WTC11 (cell line): ENCODE data around the gene FAM9A. TPM values are rescaled to one million over a fixed set of nuclear protein-coding genes. Genes with fewer than 3 reads are reported as not detected.

Source experiments
- ATAC-seq: fragments of 200-7000 bp; cut with Tn5 transposase; 2 replicates; pipeline ENCODE4 v1.10.0; 2021; ENCODE audit warnings: mild to moderate bottlenecking, moderate library complexity
- CTCF ChIA-PET: fragments of 300-600 bp; sonication (Branson Sonifier 250); formaldehyde crosslinking; loops from one replicate; lab custom pipeline; 2021; ENCODE audit warnings: antibody characterized with exemption; lab: Charles Lee
- POLR2A ChIA-PET: fragments of 350-600 bp; sonication (Branson Sonifier 250); formaldehyde crosslinking; loops from one replicate; lab custom pipeline; 2021; ENCODE audit warnings: antibody characterized with exemption; lab: Charles Lee
- DNase-seq: peaks from one replicate; pipeline ENCODE4 v3.0.0; 2021; ENCODE audit warnings: low spot score
- H3K27ac Mint-ChIP-seq: 2 replicates; pipeline ENCODE4 v1.8.0; 2021; ENCODE audit warnings: mixed read lengths
- H3K27me3 Mint-ChIP-seq: 2 replicates; pipeline ENCODE4 v1.8.0; 2021; ENCODE audit warnings: low read depth, mild to moderate bottlenecking, moderate library complexity, mixed read lengths
- H3K36me3 Mint-ChIP-seq: 2 replicates; pipeline ENCODE4 v1.8.0; 2021; ENCODE audit warnings: mixed read lengths
- H3K4me1 Mint-ChIP-seq: 2 replicates; pipeline ENCODE4 v1.8.0; 2022; ENCODE audit warnings: mixed read lengths
- H3K4me3 Mint-ChIP-seq: 2 replicates; pipeline ENCODE4 v1.8.0; 2021; ENCODE audit warnings: mild to moderate bottlenecking, moderate library complexity, mixed read lengths
- H3K9me3 Mint-ChIP-seq: 2 replicates; pipeline ENCODE4 v1.8.0; 2021; ENCODE audit warnings: mixed read lengths
- AR ChIP-seq: fragments of 250-450 bp; sonication (Bioruptor Pico); IDR thresholded peaks from 2 replicates; pipeline ENCODE4 v1.9.0; 2021; ENCODE audit warnings: mild to moderate bottlenecking
- ARID4B ChIP-seq: sonication (generic); formaldehyde crosslinking; IDR thresholded peaks from 2 replicates; pipeline ENCODE4 v1.8.0; 2023; ENCODE audit warnings: missing genetic modification reagents, mild to moderate bottlenecking, borderline replicate concordance
- ATF6 ChIP-seq: sonication (generic); formaldehyde crosslinking; IDR thresholded peaks from 2 replicates; pipeline ENCODE4 v1.8.1; 2023; ENCODE audit warnings: mild to moderate bottlenecking, missing genetic modification reagents
- E2F1 ChIP-seq: sonication (generic); formaldehyde crosslinking; IDR thresholded peaks from 2 replicates; pipeline ENCODE4 v1.8.0; 2022; ENCODE audit warnings: mild to moderate bottlenecking, missing genetic modification reagents
- ERG ChIP-seq: fragments of 250-450 bp; sonication (Bioruptor Pico); IDR thresholded peaks from 2 replicates; pipeline ENCODE4 v1.8.0; 2021; ENCODE audit warnings: mild to moderate bottlenecking
- ESRRA ChIP-seq: sonication (generic); formaldehyde crosslinking; IDR thresholded peaks from 2 replicates; pipeline ENCODE4 v1.8.1; 2022; ENCODE audit warnings: mild to moderate bottlenecking, missing genetic modification reagents, borderline replicate concordance
- HMGA2 ChIP-seq: fragments of 250-450 bp; sonication (Bioruptor Pico); IDR thresholded peaks from 2 replicates; pipeline ENCODE4 v1.4.0; 2021; ENCODE audit warnings: mild to moderate bottlenecking, moderate library complexity
- JAZF1 ChIP-seq: fragments of 250-450 bp; sonication (Bioruptor Pico); IDR thresholded peaks from 2 replicates; pipeline ENCODE4 v1.9.0; 2021; ENCODE audit warnings: moderate library complexity, mild to moderate bottlenecking, inconsistent platforms
- NFYB ChIP-seq: sonication (generic); formaldehyde crosslinking; conservative IDR thresholded peaks from 2 replicates; pipeline ENCODE4 v1.8.0; 2022; ENCODE audit warnings: low read depth, missing genetic modification reagents
- NR1H2 ChIP-seq: sonication (generic); formaldehyde crosslinking; IDR thresholded peaks from 2 replicates; pipeline ENCODE4 v1.9.0; 2021; ENCODE audit warnings: mild to moderate bottlenecking, moderate library complexity, missing genetic modification reagents
- RELA ChIP-seq: sonication (generic); formaldehyde crosslinking; IDR thresholded peaks from 2 replicates; pipeline ENCODE4 v1.8.1; 2022; ENCODE audit warnings: missing genetic modification reagents, mild to moderate bottlenecking, borderline replicate concordance
- SMAD3 ChIP-seq: sonication (generic); formaldehyde crosslinking; IDR thresholded peaks from 2 replicates; pipeline ENCODE4 v1.8.0; 2022; ENCODE audit warnings: missing genetic modification reagents, mild to moderate bottlenecking, borderline replicate concordance
- SMAD4 ChIP-seq: sonication (generic); formaldehyde crosslinking; IDR thresholded peaks from 2 replicates; pipeline ENCODE4 v1.8.0; 2022; ENCODE audit warnings: mild to moderate bottlenecking, missing genetic modification reagents
- SOX15 ChIP-seq: fragments of 250-450 bp; sonication (Bioruptor Pico); IDR thresholded peaks from 2 replicates; pipeline ENCODE4 v1.9.0; 2021; ENCODE audit warnings: mild to moderate bottlenecking
- SP1 ChIP-seq: sonication (generic); formaldehyde crosslinking; conservative IDR thresholded peaks from 2 replicates; pipeline ENCODE4 v1.8.1; 2022; ENCODE audit warnings: missing genetic modification reagents
- USF1 ChIP-seq: sonication (generic); formaldehyde crosslinking; IDR thresholded peaks from 2 replicates; pipeline ENCODE4 v1.8.0; 2022; ENCODE audit warnings: mild to moderate bottlenecking, missing genetic modification reagents
- ZMAT4 ChIP-seq: fragments of 250-450 bp; sonication (Bioruptor Pico); IDR thresholded peaks from 2 replicates; pipeline ENCODE4 v1.9.0; 2021; ENCODE audit warnings: mild to moderate bottlenecking
- ZNF219 ChIP-seq: sonication (generic); formaldehyde crosslinking; IDR thresholded peaks from 2 replicates; pipeline ENCODE4 v1.8.0; 2023; ENCODE audit warnings: missing genetic modification reagents, mild to moderate bottlenecking, borderline replicate concordance
- ZNF232 ChIP-seq: sonication (generic); formaldehyde crosslinking; IDR thresholded peaks from 2 replicates; pipeline ENCODE4 v1.8.0; 2022; ENCODE audit warnings: mild to moderate bottlenecking, missing genetic modification reagents
- ZNF281 ChIP-seq: sonication (generic); formaldehyde crosslinking; IDR thresholded peaks from 2 replicates; pipeline ENCODE4 v1.8.0; 2023; ENCODE audit warnings: mild to moderate bottlenecking, missing genetic modification reagents
- total RNA-seq: library from RNA; stranded (reverse); gene quantifications from 3 replicates; pipeline ENCODE4 v1.2.3, GENCODE V29; 2021

The FAM9A gene
- total RNA-seq, 1 experiment from 2014 or later = not detected

- H3K4me3 Mint-ChIP-seq = no peak overlapping the region
- no peaks in the 10 kb centered on the region for H3K36me3 Mint-ChIP-seq
- H3K9me3 Mint-ChIP-seq = no peaks in the 10 kb centered on the region
- no peak for TF ChIP-seq ZMAT4
- TF ChIP-seq HMGA2 = no peak
- no peak for TF ChIP-seq NFYB (CRISPR knock-in tag)
- no peak for TF ChIP-seq ZNF219 (CRISPR knock-in tag)
- no peak for TF ChIP-seq SMAD4 (CRISPR knock-in tag)
- TF ChIP-seq RELA (CRISPR knock-in tag) = no peak
- no peak for TF ChIP-seq ATF6 (CRISPR knock-in tag)
- no peak for TF ChIP-seq JAZF1 (CRISPR knock-in tag)
- no peak for TF ChIP-seq NR1H2 (CRISPR knock-in tag)
- no peak for TF ChIP-seq SMAD3 (CRISPR knock-in tag)
- TF ChIP-seq SOX15 = no peak
- no peak for TF ChIP-seq SP1 (CRISPR knock-in tag)
- no peak for TF ChIP-seq ERG
- no peak for TF ChIP-seq ESRRA (CRISPR knock-in tag)
- no peak for TF ChIP-seq USF1 (CRISPR knock-in tag)
- no peak for TF ChIP-seq E2F1 (CRISPR knock-in tag)
- TF ChIP-seq ZNF232 (CRISPR knock-in tag) = no peak
- TF ChIP-seq AR (CRISPR knock-in tag) = no peak
- no peak for TF ChIP-seq ZNF281 (CRISPR knock-in tag)
- no peak for TF ChIP-seq ARID4B (CRISPR knock-in tag)
- TF ChIP-seq, all 79 proteins: peak for 0
- POLR2A ChIA-PET = no interaction called here
- ATAC-seq = no peak
- Mint-ChIP-seq H3K27ac (no peak overlapping the region), H3K27me3 (no peaks in the 10 kb centered on the region; the same call in 1 of the 2 replicates), H3K4me1 (peaks cover 6% of the 10 kb centered on the region)
- no peak for DNase-seq
- CTCF ChIA-PET = no interaction called here
Observed at GRCh38 chrX:8749697-8750096, 51.5 kb downstream of the FAM9A start.
